Prostate gland (tissue), 2 donors: Measurements from ENCODE around the gene DHRS1.

ENCODE experiments used
- POLR2A ChIP-seq: fragments of 450-650 bp; IDR thresholded peaks from one replicate; pipeline ENCODE4 v1.6.1; 2016; ENCODE audit warnings: antibody characterized with exemption, mild to moderate bottlenecking
- POLR2AphosphoS5 ChIP-seq: sonication (generic); formaldehyde crosslinking; IDR thresholded peaks from one replicate; pipeline ENCODE4 v1.6.1; 2017; ENCODE audit warnings: antibody characterized with exemption
- TF ChIP-seq, protein P1 (sequence below), 4 experiments: fragments of 200-600 bp in 2 of 4; fragments of 450-650 bp in 2 of 4; sonication (generic) in 2 of 4; IDR thresholded peaks; 1 replicate in 3 of 4; 2 replicates in 1 of 4; pipeline ENCODE4 v1.5.1; 2016 to 2019; ENCODE audit warnings: antibody characterized with exemption in 4 of 4, mild to moderate bottlenecking in 2 of 4, moderate library complexity in 2 of 4

GRCh38 chr14:24335461-24336171 is 36.0 kb upstream of the DHRS1 start:
- TF ChIP-seq, protein P1, sequence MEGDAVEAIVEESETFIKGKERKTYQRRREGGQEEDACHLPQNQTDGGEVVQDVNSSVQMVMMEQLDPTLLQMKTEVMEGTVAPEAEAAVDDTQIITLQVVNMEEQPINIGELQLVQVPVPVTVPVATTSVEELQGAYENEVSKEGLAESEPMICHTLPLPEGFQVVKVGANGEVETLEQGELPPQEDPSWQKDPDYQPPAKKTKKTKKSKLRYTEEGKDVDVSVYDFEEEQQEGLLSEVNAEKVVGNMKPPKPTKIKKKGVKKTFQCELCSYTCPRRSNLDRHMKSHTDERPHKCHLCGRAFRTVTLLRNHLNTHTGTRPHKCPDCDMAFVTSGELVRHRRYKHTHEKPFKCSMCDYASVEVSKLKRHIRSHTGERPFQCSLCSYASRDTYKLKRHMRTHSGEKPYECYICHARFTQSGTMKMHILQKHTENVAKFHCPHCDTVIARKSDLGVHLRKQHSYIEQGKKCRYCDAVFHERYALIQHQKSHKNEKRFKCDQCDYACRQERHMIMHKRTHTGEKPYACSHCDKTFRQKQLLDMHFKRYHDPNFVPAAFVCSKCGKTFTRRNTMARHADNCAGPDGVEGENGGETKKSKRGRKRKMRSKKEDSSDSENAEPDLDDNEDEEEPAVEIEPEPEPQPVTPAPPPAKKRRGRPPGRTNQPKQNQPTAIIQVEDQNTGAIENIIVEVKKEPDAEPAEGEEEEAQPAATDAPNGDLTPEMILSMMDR (IDR thresholded peaks at IDR 0.05) = no peak
- TF ChIP-seq POLR2A (no peak), POLR2AphosphoS5 (no peak)
